Tibial nerve (tissue), 4 donors: ENCODE measurements around the gene MARCHF3. TPM values are rescaled to one million over a fixed set of nuclear protein-coding genes. Genes with fewer than 3 reads are reported as not detected.

Experiments used
- DNase-seq, 2 donors: peaks; one replicate each; pipeline ENCODE4 v3.0.0-alpha.2; 2019; ENCODE audit warnings: low spot score in 2 of 2
- H3K27ac ChIP-seq, 4 donors: fragments of 200-600 bp; sonication (generic) in 3 of 4; one replicate each; pipeline ENCODE4 v1.5.1; 2017 to 2019; ENCODE audit warnings: mild to moderate bottlenecking in 1 of 4
- H3K27me3 ChIP-seq, 2 donors: fragments of 200-600 bp; sonication (generic) in 1 of 2; one replicate each; pipeline versions ENCODE4 v1.5.1 to v1.6.0; 2017 to 2019
- H3K36me3 ChIP-seq, 3 donors: fragments of 200-600 bp; sonication (generic); one replicate each; pipeline ENCODE4 v1.5.1; 2018 to 2019
- H3K4me1 ChIP-seq, 4 donors: fragments of 200-600 bp; sonication (generic) in 3 of 4; one replicate each; pipeline ENCODE4 v1.5.1; 2017 to 2019
- H3K4me3 ChIP-seq, 4 donors: fragments of 200-600 bp; sonication (generic) in 3 of 4; one replicate each; pipeline ENCODE4 v1.5.1; 2017 to 2019; ENCODE audit warnings: mild to moderate bottlenecking in 1 of 4, moderate library complexity in 1 of 4
- H3K9me3 ChIP-seq, 4 donors: fragments of 200-600 bp; sonication (generic) in 3 of 4; one replicate each; pipeline ENCODE4 v1.5.1; 2017 to 2019
- EP300 ChIP-seq, 2 donors: sonication (generic); formaldehyde crosslinking; IDR thresholded peaks; one replicate each; pipeline ENCODE4 v1.6.1; 2017; ENCODE audit warnings: antibody characterized with exemption in 2 of 2, mild to moderate bottlenecking in 1 of 2
- POLR2A ChIP-seq, 2 donors: fragments of 450-650 bp; IDR thresholded peaks; one replicate each; pipeline ENCODE4 v1.6.1; 2017; ENCODE audit warnings: antibody characterized with exemption in 2 of 2, mild to moderate bottlenecking in 2 of 2, moderate library complexity in 2 of 2
- WGBS, 2 donors: methylation state at CpG; one replicate each; pipeline ENCODE4 v1.1.5; 2018; 5-methylcytosine and 5-hydroxymethylcytosine counted together
- total RNA-seq, 4 donors: library from RNA; depleted of rRNA; stranded (reverse); fragments of >200 nt; gene quantifications; one replicate each; pipeline ENCODE4 v1.1.0, GENCODE V29; 2016
- TF ChIP-seq, protein P1 (sequence below), 5 experiments: fragments of 200-600 bp in 3 of 5; fragments of 450-650 bp in 2 of 5; sonication (generic) in 3 of 5; IDR thresholded peaks; one replicate each; pipeline ENCODE4 v1.5.1; 2016 to 2019; ENCODE audit warnings: antibody characterized with exemption in 5 of 5, mild to moderate bottlenecking in 3 of 5, moderate library complexity in 2 of 5

The MARCHF3 gene
- total RNA-seq, 4 donors from 2014 or later, result 1.8 to 8.7 (median 4.7) TPM

DNA sequence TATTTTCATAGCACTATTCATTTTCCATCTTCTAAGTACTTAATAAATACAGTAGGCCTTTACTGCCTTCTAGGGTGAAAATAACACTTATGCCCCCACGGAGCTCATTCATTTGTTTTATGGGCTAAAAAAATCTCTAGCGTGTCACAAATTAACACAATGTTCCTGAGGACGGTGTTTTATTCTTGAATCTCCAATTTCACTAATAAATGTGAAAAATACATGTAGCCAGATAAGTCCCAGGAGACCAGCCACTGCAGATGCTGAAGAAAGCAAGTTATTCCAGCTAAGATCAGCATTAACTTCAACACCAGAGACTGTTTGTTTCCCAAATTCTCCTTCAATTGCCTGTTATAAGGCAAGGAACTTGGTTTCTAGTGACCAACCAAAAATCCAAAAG, 102.3 kb downstream of the MARCHF3 start:
- no peak overlapping the region for H3K27ac ChIP-seq
- no peaks in the 10 kb centered on the region for H3K4me1 ChIP-seq
- no peak for TF ChIP-seq POLR2A (IDR thresholded peaks at IDR 0.05)
- TF ChIP-seq, protein P1, sequence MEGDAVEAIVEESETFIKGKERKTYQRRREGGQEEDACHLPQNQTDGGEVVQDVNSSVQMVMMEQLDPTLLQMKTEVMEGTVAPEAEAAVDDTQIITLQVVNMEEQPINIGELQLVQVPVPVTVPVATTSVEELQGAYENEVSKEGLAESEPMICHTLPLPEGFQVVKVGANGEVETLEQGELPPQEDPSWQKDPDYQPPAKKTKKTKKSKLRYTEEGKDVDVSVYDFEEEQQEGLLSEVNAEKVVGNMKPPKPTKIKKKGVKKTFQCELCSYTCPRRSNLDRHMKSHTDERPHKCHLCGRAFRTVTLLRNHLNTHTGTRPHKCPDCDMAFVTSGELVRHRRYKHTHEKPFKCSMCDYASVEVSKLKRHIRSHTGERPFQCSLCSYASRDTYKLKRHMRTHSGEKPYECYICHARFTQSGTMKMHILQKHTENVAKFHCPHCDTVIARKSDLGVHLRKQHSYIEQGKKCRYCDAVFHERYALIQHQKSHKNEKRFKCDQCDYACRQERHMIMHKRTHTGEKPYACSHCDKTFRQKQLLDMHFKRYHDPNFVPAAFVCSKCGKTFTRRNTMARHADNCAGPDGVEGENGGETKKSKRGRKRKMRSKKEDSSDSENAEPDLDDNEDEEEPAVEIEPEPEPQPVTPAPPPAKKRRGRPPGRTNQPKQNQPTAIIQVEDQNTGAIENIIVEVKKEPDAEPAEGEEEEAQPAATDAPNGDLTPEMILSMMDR (IDR thresholded peaks at IDR 0.05), result no peak
- TF ChIP-seq EP300 (IDR thresholded peaks at IDR 0.05), result no peak
- H3K9me3 ChIP-seq, result no peaks in the 10 kb centered on the region
- DNase-seq, result no peak
- 64 to 77% methylated on average over 3 of the region's 3 CpGs for WGBS, 2 donors
- H3K36me3 ChIP-seq, result no peaks in the 10 kb centered on the region
- H3K4me3 ChIP-seq, result no peak overlapping the region
- no peaks in the 10 kb centered on the region for H3K27me3 ChIP-seq

GRCh38 chr5:126927429-126927828, 102.9 kb downstream of the MARCHF3 start:
- H3K27ac ChIP-seq, result no peak overlapping the region
- no peak overlapping the region for H3K4me3 ChIP-seq
- TF ChIP-seq POLR2A (IDR thresholded peaks at IDR 0.05) (no peak), EP300 (IDR thresholded peaks at IDR 0.05) (no peak)
- TF ChIP-seq, protein P1 (IDR thresholded peaks at IDR 0.05), result no peak
- no peaks in the 10 kb centered on the region for H3K9me3 ChIP-seq
- 67 to 75% methylated on average over 1 of the region's 1 CpG for WGBS, 2 donors
- H3K36me3 ChIP-seq, result no peaks in the 10 kb centered on the region
- no peaks in the 10 kb centered on the region for H3K4me1 ChIP-seq
- H3K27me3 ChIP-seq, result no peaks in the 10 kb centered on the region
- no peak for DNase-seq

DNA sequence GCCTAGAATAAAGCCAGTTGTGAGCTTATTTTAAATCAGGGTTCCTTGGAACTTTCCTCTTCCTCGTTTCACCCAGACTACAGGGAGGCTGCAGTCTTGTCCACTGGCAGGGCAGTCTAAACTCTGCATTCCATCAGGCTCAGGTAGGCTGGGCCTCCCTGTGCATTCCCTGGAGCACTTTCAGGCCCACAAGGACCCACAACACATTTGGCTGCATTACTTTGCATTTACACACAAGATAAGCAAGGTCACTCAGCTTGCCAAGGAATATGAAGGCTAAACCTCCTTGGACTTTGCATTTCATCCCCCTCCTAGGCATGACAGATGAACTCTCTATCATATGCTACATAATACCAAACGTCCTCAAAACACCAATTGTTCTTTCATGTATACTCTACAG, 104.2 kb downstream of the MARCHF3 start:
- 76 to 83% methylated on average over 2 of the region's 2 CpGs for WGBS, 2 donors
- no peaks in the 10 kb centered on the region for H3K9me3 ChIP-seq
- no peak overlapping the region for H3K27ac ChIP-seq
- H3K27me3 ChIP-seq, result no peaks in the 10 kb centered on the region
- H3K4me1 ChIP-seq, result no peaks in the 10 kb centered on the region
- no peak for DNase-seq
- no peaks in the 10 kb centered on the region for H3K36me3 ChIP-seq
- TF ChIP-seq EP300 (IDR thresholded peaks at IDR 0.05) (no peak), POLR2A (IDR thresholded peaks at IDR 0.05) (no peak)
- TF ChIP-seq, protein P1 (IDR thresholded peaks at IDR 0.05), result no peak
- H3K4me3 ChIP-seq, result no peak overlapping the region

- no peak for DNase-seq
- TF ChIP-seq EP300 (IDR thresholded peaks at IDR 0.05), result no peak
- TF ChIP-seq, protein P1 (IDR thresholded peaks at IDR 0.05), result no peak
- no peak for TF ChIP-seq POLR2A (IDR thresholded peaks at IDR 0.05)
These were observed 104.9 kb downstream of the MARCHF3 start for GRCh38 chr5:126925482-126925881.

DNA sequence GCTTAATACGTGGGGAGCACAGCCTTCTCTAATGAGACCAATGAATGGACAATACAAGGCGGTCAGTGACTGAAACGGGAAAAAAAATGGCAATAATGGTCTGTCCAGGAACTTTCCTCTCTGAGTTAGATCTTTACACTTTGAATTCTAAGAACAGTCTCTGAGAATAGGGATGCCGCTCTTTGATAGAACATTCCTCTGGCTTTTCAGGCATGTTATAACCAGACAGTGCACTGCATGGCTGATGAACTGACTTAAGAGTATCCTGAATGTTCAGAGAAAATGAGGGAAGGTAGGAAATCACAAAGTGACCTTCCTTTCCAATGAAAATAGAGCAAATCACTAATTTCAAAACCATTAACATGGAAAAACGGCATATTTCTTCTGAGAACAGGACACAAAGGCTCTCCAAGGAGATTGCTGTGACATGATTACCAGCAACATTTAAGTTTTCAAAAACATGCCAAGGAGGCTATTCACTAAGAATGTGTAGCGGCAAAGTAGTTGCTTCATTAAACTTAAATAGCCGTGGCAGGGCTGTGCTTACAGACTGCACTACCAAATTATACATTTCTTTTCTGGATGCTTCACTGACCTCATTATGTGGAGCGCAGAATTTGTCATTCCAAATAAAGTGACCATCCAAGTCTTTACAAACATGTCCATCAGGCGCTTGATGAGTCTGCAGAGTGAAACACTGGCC, 105.9 kb downstream of the MARCHF3 start:
- WGBS, 2 donors, result 87 to 88% methylated on average over 9 of the region's 9 CpGs
- no peak for TF ChIP-seq POLR2A (IDR thresholded peaks at IDR 0.05)
- TF ChIP-seq, protein P1 (IDR thresholded peaks at IDR 0.05), result no peak
- no peak for TF ChIP-seq EP300 (IDR thresholded peaks at IDR 0.05)

More at GRCh38 chr5:126925482-126925881, 104.9 kb downstream of the MARCHF3 start:
- H3K27me3 ChIP-seq, result no peaks in the 10 kb centered on the region
- H3K9me3 ChIP-seq, result no peaks in the 10 kb centered on the region
- 75 to 77% methylated on average over 3 of the region's 3 CpGs for WGBS, 2 donors
- no peak overlapping the region for H3K27ac ChIP-seq
- H3K4me1 ChIP-seq, result peaks cover 0 to 3% (median 0%) of the 10 kb centered on the region in 4 donors
- H3K4me3 ChIP-seq, result no peak overlapping the region
- no peaks in the 10 kb centered on the region for H3K36me3 ChIP-seq

More for the DNA sequence above, 105.9 kb downstream of the MARCHF3 start:
- no peak for DNase-seq
- Histone ChIP-seq H3K27ac (no peak overlapping the region), H3K27me3 (no peaks in the 10 kb centered on the region), H3K4me1 (peaks cover 0 to 13% (median 2%) of the 10 kb centered on the region in 4 donors), H3K9me3 (no peaks in the 10 kb centered on the region), H3K36me3 (no peaks in the 10 kb centered on the region), H3K4me3 (no peak overlapping the region)
